ENCODE results near the gene ADCY7. TPM values are rescaled to one million over a fixed set of nuclear protein-coding genes. Genes with fewer than 3 reads are reported as not detected.

Gene ADCY7
- polyA plus RNA-seq, 1 experiment = 8.5 TPM

- Histone ChIP-seq H3K27ac (ENCODE audit: low read depth, low read length) (no peak overlapping the region), H3K4me3 (ENCODE audit: low read depth, low read length) (no peak overlapping the region), H3K9me3 (ENCODE audit: control insufficient read depth, insufficient read depth, low read length) (no peaks in the 10 kb centered on the region; the same call in 1 of the 2 replicates), H3K27me3 (ENCODE audit: control insufficient read depth, insufficient read depth, low read length) (no peaks in the 10 kb centered on the region)
- no peak for DNase-seq (ENCODE audit: low read depth, low spot score)
- ChIA-PET CTCF (no interaction called here), POLR2A (interaction anchor here (0.6 kb wide), 1 partner anchor 41 kb away, joined by 3 read pairs; no protein-coding TSS in a partner anchor)
- TF ChIP-seq CTCF (IDR thresholded peaks at IDR 0.05; ENCODE audit: low read depth, low read length) = no peak
These were observed 14.6 kb downstream of the ADCY7 start for GRCh38 chr16:50280932-50281331.

- POLR2A ChIA-PET = interaction anchor here (0.7 kb wide), 1 partner anchor 20 kb away, joined by 3 read pairs; no protein-coding TSS in a partner anchor
- no peak for TF ChIP-seq CTCF (IDR thresholded peaks at IDR 0.05; ENCODE audit: low read depth, low read length)
- CTCF ChIA-PET = interaction anchor here (1.4 kb wide), 1 partner anchor 71 kb away, joined by 3 read pairs; no protein-coding TSS in a partner anchor
These were observed 15.1 kb downstream of the ADCY7 start for GRCh38 chr16:50281391-50282009.

GRCh38 chr16:50282010-50282538, 15.7 kb downstream of the ADCY7 start:
- ChIA-PET CTCF (interaction anchor here (1.3 to 1.4 kb wide), 2 partner anchors 72 to 525 kb away, joined by 3 read pairs; no protein-coding TSS in a partner anchor), POLR2A (interaction anchor here (0.7 kb wide), 1 partner anchor 19 kb away, joined by 3 read pairs; no protein-coding TSS in a partner anchor)
- H3K4me3 ChIP-seq (ENCODE audit: low read depth, low read length) = no peak overlapping the region
- no peak for DNase-seq (ENCODE audit: low read depth, low spot score)
- no peak overlapping the region for H3K27ac ChIP-seq (ENCODE audit: low read depth, low read length)
- no peaks in the 10 kb centered on the region for H3K27me3 ChIP-seq (ENCODE audit: control insufficient read depth, insufficient read depth, low read length)
- no peak for TF ChIP-seq CTCF (IDR thresholded peaks at IDR 0.05; ENCODE audit: low read depth, low read length)
- peaks cover 4% of the 10 kb centered on the region for H3K9me3 ChIP-seq (ENCODE audit: control insufficient read depth, insufficient read depth, low read length)

More at GRCh38 chr16:50281391-50282009, 15.1 kb downstream of the ADCY7 start:
- no peak overlapping the region for H3K4me3 ChIP-seq (ENCODE audit: low read depth, low read length)
- H3K27ac ChIP-seq (ENCODE audit: low read depth, low read length) = no peak overlapping the region
- peaks cover 3% of the 10 kb centered on the region for H3K9me3 ChIP-seq (ENCODE audit: control insufficient read depth, insufficient read depth, low read length)
- no peak for DNase-seq (ENCODE audit: low read depth, low spot score)
- no peaks in the 10 kb centered on the region for H3K27me3 ChIP-seq (ENCODE audit: control insufficient read depth, insufficient read depth, low read length)

GRCh38 chr16:50282955-50283631, 16.7 kb downstream of the ADCY7 start:
- POLR2A ChIA-PET = no interaction called here
- CTCF ChIA-PET = interaction anchor here (1.3 to 1.4 kb wide), 2 partner anchors 73 to 524 kb away, joined by 3 read pairs; no protein-coding TSS in a partner anchor
- Histone ChIP-seq H3K27ac (ENCODE audit: low read depth, low read length) (no peak overlapping the region), H3K27me3 (ENCODE audit: control insufficient read depth, insufficient read depth, low read length) (no peaks in the 10 kb centered on the region), H3K9me3 (ENCODE audit: control insufficient read depth, insufficient read depth, low read length) (peaks cover 4% of the 10 kb centered on the region), H3K4me3 (ENCODE audit: low read depth, low read length) (no peak overlapping the region)
- TF ChIP-seq CTCF (IDR thresholded peaks at IDR 0.05; ENCODE audit: low read depth, low read length) = no peak
- no peak for DNase-seq (ENCODE audit: low read depth, low spot score)
